IPS DF 6.9 (cell line): ENCODE results near the gene HIPK3.
"Not testable (repeated sequence)": the region's sequence is repeated elsewhere in the genome, so short reads cannot be mapped to it uniquely, and the experiment has no call there.

Experiments used
- DNase-seq: peaks from one replicate; pipeline ENCODE4 v3.0.0-alpha.2; 2013; ENCODE audit warnings: low read depth, low spot score
- H3K27ac ChIP-seq: one replicate; pipeline ENCODE4 v1.5.1; 2013; ENCODE audit warnings: low read length, control low read depth
- H3K27me3 ChIP-seq: 2 replicates; pipeline ENCODE4 v1.6.1; 2013; ENCODE audit warnings: mild to moderate bottlenecking, low read length; ENCODE audit not compliant: control insufficient read depth, insufficient read depth
- H3K36me3 ChIP-seq: 2 replicates; pipeline ENCODE4 v1.6.1; 2013; ENCODE audit warnings: low read length; ENCODE audit not compliant: control insufficient read depth, insufficient read depth
- H3K4me1 ChIP-seq: 2 replicates; pipeline ENCODE4 v1.6.1; 2013; ENCODE audit warnings: low read length; ENCODE audit not compliant: control insufficient read depth, insufficient read depth
- H3K4me3 ChIP-seq: 2 replicates; pipeline ENCODE4 v1.5.1; 2013; ENCODE audit warnings: mild to moderate bottlenecking, low read length
- H3K9me3 ChIP-seq: 2 replicates; pipeline ENCODE4 v1.6.1; 2013; ENCODE audit warnings: low read length, inconsistent platforms; ENCODE audit not compliant: control insufficient read depth, insufficient read depth
- WGBS: extraction: QIAGEN DNeasy Blood & Tissue Kit; methylation state at CpG from one replicate; pipeline ENCODE4 v1.1.7; 2013; ENCODE audit warnings: mixed read lengths, missing lambda C conversion rate; ENCODE audit not compliant: insufficient read length, insufficient coverage; 5-methylcytosine and 5-hydroxymethylcytosine counted together

Gene HIPK3

GRCh38 chr11:33303541-33303940 lies 46.4 kb downstream of the HIPK3 start:
- H3K27ac ChIP-seq: no peak overlapping the region
- H3K36me3 ChIP-seq: no peaks in the 10 kb centered on the region
- WGBS: no CpG with 5 or more reads among the region's 4 CpGs
- H3K4me1 ChIP-seq: no peaks in the 10 kb centered on the region; the same call in 1 of the 2 replicates
- DNase-seq: no peak
- H3K27me3 ChIP-seq: no peaks in the 10 kb centered on the region
- H3K9me3 ChIP-seq: no peaks in the 10 kb centered on the region
- no peak overlapping the region for H3K4me3 ChIP-seq

GRCh38 chr11:33306821-33307220 lies 49.6 kb downstream of the HIPK3 start:
- not testable (repeated sequence) for H3K9me3 ChIP-seq, H3K27ac ChIP-seq, H3K36me3 ChIP-seq, DNase-seq, H3K4me3 ChIP-seq, H3K4me1 ChIP-seq, H3K27me3 ChIP-seq
- no CpG with 5 or more reads among the region's 6 CpGs for WGBS

GRCh38 chr11:33307984-33308383 lies 50.8 kb downstream of the HIPK3 start:
- Histone ChIP-seq H3K4me1 (no peaks in the 10 kb centered on the region; the same call in 1 of the 2 replicates), H3K36me3 (no peaks in the 10 kb centered on the region), H3K27me3 (no peaks in the 10 kb centered on the region), H3K9me3 (no peaks in the 10 kb centered on the region), H3K4me3 (no peak overlapping the region), H3K27ac (no peak overlapping the region)
- DNase-seq: no peak

- DNase-seq: no peak
- Histone ChIP-seq H3K4me3 (no peak overlapping the region), H3K36me3 (no peaks in the 10 kb centered on the region), H3K27me3 (no peaks in the 10 kb centered on the region), H3K27ac (no peak overlapping the region), H3K4me1 (no peaks in the 10 kb centered on the region; the same call in 1 of the 2 replicates), H3K9me3 (no peaks in the 10 kb centered on the region)
- no CpG with 5 or more reads among the region's 1 CpG for WGBS
Measured at GRCh38 chr11:33309118-33309517, 51.9 kb downstream of the HIPK3 start.

- Histone ChIP-seq H3K36me3 (no peaks in the 10 kb centered on the region), H3K27me3 (no peaks in the 10 kb centered on the region), H3K4me1 (no peaks in the 10 kb centered on the region; the same call in 1 of the 2 replicates), H3K4me3 (no peak overlapping the region), H3K27ac (no peak overlapping the region), H3K9me3 (no peaks in the 10 kb centered on the region)
- no CpG with 5 or more reads among the region's 9 CpGs for WGBS
- no peak for DNase-seq
Measured at GRCh38 chr11:33310720-33311500, 53.7 kb downstream of the HIPK3 start.

GRCh38 chr11:33311680-33312079 lies 54.5 kb downstream of the HIPK3 start:
- no peaks in the 10 kb centered on the region for H3K36me3 ChIP-seq
- WGBS: no CpG with 5 or more reads among the region's 3 CpGs
- no peak for DNase-seq
- H3K27me3 ChIP-seq: no peaks in the 10 kb centered on the region
- no peak overlapping the region for H3K4me3 ChIP-seq
- H3K4me1 ChIP-seq: no peaks in the 10 kb centered on the region; the same call in 1 of the 2 replicates
- no peaks in the 10 kb centered on the region for H3K9me3 ChIP-seq
- no peak overlapping the region for H3K27ac ChIP-seq

GRCh38 chr11:33315822-33316221 lies 58.6 kb downstream of the HIPK3 start:
- DNase-seq: no peak
- WGBS: no CpG with 5 or more reads among the region's 3 CpGs
- no peaks in the 10 kb centered on the region for H3K4me1 ChIP-seq
- H3K4me3 ChIP-seq: no peak overlapping the region
- no peaks in the 10 kb centered on the region for H3K9me3 ChIP-seq
- H3K36me3 ChIP-seq: no peaks in the 10 kb centered on the region
- no peak overlapping the region for H3K27ac ChIP-seq
- H3K27me3 ChIP-seq: no peaks in the 10 kb centered on the region

GRCh38 chr11:33317662-33318061 lies 60.5 kb downstream of the HIPK3 start:
- Histone ChIP-seq H3K9me3 (no peaks in the 10 kb centered on the region), H3K27me3 (no peaks in the 10 kb centered on the region), H3K4me1 (no peaks in the 10 kb centered on the region), H3K36me3 (no peaks in the 10 kb centered on the region), H3K27ac (no peak overlapping the region), H3K4me3 (no peak overlapping the region)
- DNase-seq: no peak
- WGBS: no CpG with 5 or more reads among the region's 1 CpG

- no peaks in the 10 kb centered on the region for H3K27me3 ChIP-seq
- no peaks in the 10 kb centered on the region for H3K9me3 ChIP-seq
- no CpG with 5 or more reads among the region's 1 CpG for WGBS
- no peak for DNase-seq
- no peaks in the 10 kb centered on the region for H3K36me3 ChIP-seq
- no peak overlapping the region for H3K4me3 ChIP-seq
- peaks cover 4% of the 10 kb centered on the region for H3K4me1 ChIP-seq
- H3K27ac ChIP-seq: no peak overlapping the region
Measured at GRCh38 chr11:33320016-33320813, 63.0 kb downstream of the HIPK3 start.

- no peak for DNase-seq
- H3K4me3 ChIP-seq: no peak overlapping the region
- H3K27ac ChIP-seq: no peak overlapping the region
- H3K27me3 ChIP-seq: no peaks in the 10 kb centered on the region
- WGBS: no CpG with 5 or more reads among the region's 6 CpGs
- H3K36me3 ChIP-seq: no peaks in the 10 kb centered on the region
- peaks cover 4% of the 10 kb centered on the region for H3K4me1 ChIP-seq
- H3K9me3 ChIP-seq: no peaks in the 10 kb centered on the region
Measured at GRCh38 chr11:33320814-33321330, 63.7 kb downstream of the HIPK3 start.
